Kidney (tissue), 14 donors: ENCODE data around the gene APLN. TPM values are rescaled to one million over a fixed set of nuclear protein-coding genes. Genes with fewer than 3 reads are reported as not detected.
A peak's percentile ranks its signal among the peaks of the same experiment; 100 is the strongest.

ENCODE experiments used
- DNase-seq, 5 donors: peaks; one replicate each; pipeline ENCODE4 v3.0.0-alpha.2; 2013 to 2020
- FAIRE-seq: peaks from 2 replicates; lab custom pipeline; 2012; peaks lifted over from hg19 to GRCh38; lab: Jason Lieb, UNC
- H3K27ac ChIP-seq, 2 donors: one replicate each; pipeline ENCODE4 v1.7.0; 2013; ENCODE audit warnings: low read depth in 2 of 2, low read length in 2 of 2, inconsistent platforms in 1 of 2
- H3K27me3 ChIP-seq: one replicate; pipeline ENCODE4 v1.7.1; 2013; ENCODE audit warnings: low read length, inconsistent platforms; ENCODE audit not compliant: control insufficient read depth, insufficient read depth
- H3K36me3 ChIP-seq, 3 donors: one replicate each; pipeline versions ENCODE4 v1.7.0 to v1.7.1; 2013; ENCODE audit warnings: low read length in 3 of 3, control low read depth in 1 of 3, inconsistent platforms in 1 of 3; ENCODE audit not compliant: insufficient read depth in 3 of 3, control insufficient read depth in 2 of 3
- H3K4me1 ChIP-seq, 3 donors: one replicate each; pipeline versions ENCODE4 v1.7.0 to v1.7.1; 2013; ENCODE audit warnings: low read length in 3 of 3, inconsistent platforms in 1 of 3, low read depth in 1 of 3; ENCODE audit not compliant: control insufficient read depth in 2 of 3, insufficient read depth in 2 of 3
- H3K4me3 ChIP-seq, 3 donors: one replicate each; pipeline versions ENCODE4 v1.7.0 to v1.8.1; 2013; ENCODE audit warnings: low read length in 3 of 3, control low read depth in 1 of 3, inconsistent platforms in 1 of 3
- H3K9ac ChIP-seq, 3 donors: one replicate each; pipeline versions ENCODE4 v1.7.0 to v1.7.1; 2013; ENCODE audit warnings: low read length in 3 of 3, control low read depth in 1 of 3, inconsistent platforms in 1 of 3
- H3K9me3 ChIP-seq, 3 donors: one replicate each; pipeline versions ENCODE4 v1.7.0 to v1.7.1; 2013; ENCODE audit warnings: low read length in 3 of 3, control low read depth in 1 of 3, inconsistent platforms in 1 of 3; ENCODE audit not compliant: control insufficient read depth in 2 of 3, insufficient read depth in 1 of 3
- CTCF ChIP-seq: IDR thresholded peaks from 3 replicates; pipeline ENCODE4 v1.5.1; 2012; ENCODE audit warnings: mild to moderate bottlenecking, moderate library complexity, borderline replicate concordance; ENCODE audit not compliant: insufficient read depth; ENCODE audit errors: extremely low read depth
- intact Hi-C: fragments of 100-400 bp; cut with DNase I; formaldehyde crosslinking; loops from one replicate; pipeline ENCODE4 v1.11.1; 2022
- polyA plus RNA-seq: library from polyadenylated mRNA; stranded (reverse); fragments of 350-450 nt; fragmentation: Illumina TruSeq; extraction: RNeasy Lipid Tissue Mini Kit (QIAGEN cat#74804); gene quantifications from one replicate; pipeline ENCODE4 v1.2.3, GENCODE V29; 2014; ENCODE audit warnings: low read depth, low replicate concordance; ENCODE audit not compliant: insufficient read depth
- total RNA-seq: library from RNA; stranded (reverse); fragmentation: NEBNext Ultra II Directional; extraction: Animal tissue kit (Norgen Biotek cat#: 25700); gene quantifications from one replicate; pipeline ENCODE4 v1.2.1, GENCODE V29; 2021
- donor health status: control.
- donor health status: control.
- donor health status: control.
- donor health status: control.
- donor health status: control.
- donor health status: DM: yes; HTN: yes; CAD: no.
- donor health status: Normal renal cell carcinoma (clear cell type).

APLN gene
- total and polyA plus RNA-seq, 2 donors from 2014 or later: 0.31 to 9.9 TPM

- TF ChIP-seq CTCF: no peak
- no peaks in the 10 kb centered on the region for H3K36me3 ChIP-seq
- no peaks in the 10 kb centered on the region for H3K27me3 ChIP-seq
- H3K4me3 ChIP-seq: no peak overlapping the region
- H3K4me1 ChIP-seq: no peaks in the 10 kb centered on the region
- H3K9me3 ChIP-seq: no peaks in the 10 kb centered on the region
- FAIRE-seq: no peak
- no peak for DNase-seq
- intact Hi-C loops: no loop called here
- no peak overlapping the region for H3K9ac ChIP-seq
- no peak overlapping the region for H3K27ac ChIP-seq
Measured at GRCh38 chrX:129693354-129693753, 38.6 kb upstream of the APLN start.

GRCh38 chrX:129690435-129690834, 35.7 kb upstream of the APLN start:
- Histone ChIP-seq H3K9ac (no peak overlapping the region), H3K4me1 (no peaks in the 10 kb centered on the region), H3K27ac (no peak overlapping the region), H3K27me3 (no peaks in the 10 kb centered on the region), H3K9me3 (no peaks in the 10 kb centered on the region), H3K4me3 (no peak overlapping the region), H3K36me3 (no peaks in the 10 kb centered on the region)
- FAIRE-seq (no peak), DNase-seq (no peak)
- TF ChIP-seq CTCF: no peak
- intact Hi-C loops: no loop called here

GRCh38 chrX:129689796-129690195, 35.0 kb upstream of the APLN start:
- no peaks in the 10 kb centered on the region for H3K9me3 ChIP-seq
- no peak overlapping the region for H3K4me3 ChIP-seq
- no peak for FAIRE-seq
- no peaks in the 10 kb centered on the region for H3K27me3 ChIP-seq
- DNase-seq: no peak
- intact Hi-C loops: no loop called here
- TF ChIP-seq CTCF: no peak
- H3K27ac ChIP-seq: no peak overlapping the region
- no peaks in the 10 kb centered on the region for H3K36me3 ChIP-seq
- H3K9ac ChIP-seq: no peak overlapping the region
- H3K4me1 ChIP-seq: no peaks in the 10 kb centered on the region

- intact Hi-C loops: no loop called here
- FAIRE-seq: no peak
- no peaks in the 10 kb centered on the region for H3K27me3 ChIP-seq
Measured at GRCh38 chrX:129688097-129688496, 33.3 kb upstream of the APLN start.

More at GRCh38 chrX:129688097-129688496, 33.3 kb upstream of the APLN start:
- Histone ChIP-seq H3K9me3 (no peaks in the 10 kb centered on the region), H3K36me3 (no peaks in the 10 kb centered on the region), H3K27ac (no peak overlapping the region), H3K4me1 (no peaks in the 10 kb centered on the region), H3K9ac (no peak overlapping the region), H3K4me3 (no peak overlapping the region)
- TF ChIP-seq CTCF: no peak
- DNase-seq: peak in 1 of 5 donors; percentile 9
